HG03521 (cell line): Measurements from ENCODE around the gene OR6B1.
"Not testable (repeated sequence)": the region's sequence is repeated elsewhere in the genome, so short reads cannot be mapped to it uniquely, and the experiment has no call there.

Source experiments
- ATAC-seq: cut with Tn5 transposase; IDR thresholded peaks from one replicate; pipeline ENCODE4 v1.9.1; 2021; ENCODE audit warnings: mild to moderate bottlenecking, moderate library complexity; ENCODE audit not compliant: unreplicated experiment

OR6B1 gene

DNA sequence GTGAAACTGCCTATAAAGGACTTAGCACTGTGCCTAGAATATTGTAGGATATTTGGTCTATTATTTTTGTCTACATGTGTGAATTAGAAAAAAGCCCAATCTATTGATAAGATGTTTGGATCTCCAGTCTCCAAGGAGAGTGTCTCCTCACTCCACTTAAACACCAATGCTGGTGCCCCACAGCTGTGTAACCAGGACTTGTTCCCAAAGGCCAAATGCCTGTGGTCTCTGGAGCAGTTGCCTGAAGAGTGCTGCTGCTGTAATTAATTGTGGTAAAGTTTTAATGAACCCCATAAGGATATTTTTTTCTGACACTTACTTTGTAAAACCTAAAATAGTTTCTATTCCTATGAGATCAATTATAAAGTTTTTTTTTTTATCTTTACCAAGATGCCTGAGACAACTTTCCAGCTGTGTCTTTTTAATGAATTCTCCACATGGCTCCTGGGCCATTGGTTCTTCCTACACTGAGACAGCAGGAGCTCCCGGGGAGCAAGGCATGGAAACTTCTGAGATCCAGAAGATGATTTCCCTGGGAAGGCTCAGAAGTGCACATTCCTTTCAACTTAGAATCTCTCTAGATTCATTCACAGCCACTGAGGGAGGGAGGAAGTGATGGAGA, 37.4 kb downstream of the OR6B1 start:
- no peak for ATAC-seq

GRCh38 chr7:144038887-144039286, 38.8 kb downstream of the OR6B1 start:
- no peak for ATAC-seq

DNA sequence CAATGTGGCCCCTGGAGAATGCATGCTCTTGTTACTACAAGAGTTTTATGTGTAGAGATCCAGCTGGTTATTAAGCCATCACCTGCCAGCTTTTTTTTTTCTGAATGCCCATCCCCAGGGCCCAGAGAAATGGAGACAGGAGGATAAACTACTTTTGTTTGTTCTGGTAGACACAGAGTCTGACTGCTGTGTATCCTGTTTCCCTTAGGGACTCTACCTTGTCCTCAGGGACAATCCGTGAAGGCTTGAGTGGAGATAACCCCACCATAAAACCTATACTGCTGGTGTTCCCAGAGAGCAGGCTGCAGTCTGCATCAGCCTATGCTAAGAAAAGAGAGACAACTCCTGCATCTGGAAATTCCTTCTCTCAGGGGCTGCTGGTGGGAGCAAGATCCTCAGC, 48.5 kb downstream of the OR6B1 start, which contains the start of gene OR2A5:
Gene OR2A5 (plus strand): TSS at position 301 of the 400 bp plus-strand sequence. CDS start 1,454 bp downstream, outside the sequence.
- ATAC-seq, result no peak

- no peak for ATAC-seq
These were observed 49.4 kb downstream of the OR6B1 start for GRCh38 chr7:144049491-144049890.

DNA sequence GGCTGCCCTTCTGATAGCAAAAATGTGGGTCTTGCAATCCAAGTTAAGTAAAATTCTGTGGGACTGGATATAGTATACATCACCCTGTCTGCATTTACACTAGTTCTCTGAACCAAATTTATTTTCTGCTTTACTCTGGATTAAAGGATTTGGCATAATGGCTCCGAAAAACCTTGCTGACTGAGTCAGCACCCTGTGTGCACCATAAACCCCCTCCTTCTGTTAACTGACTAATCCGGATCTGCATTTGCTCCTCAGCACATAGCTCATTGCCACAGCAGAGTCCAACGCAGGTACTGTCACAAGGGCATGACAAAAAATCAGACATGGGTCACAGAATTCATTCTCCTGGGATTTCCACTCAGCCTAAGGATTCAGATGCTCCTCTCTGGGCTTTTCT, 50.0 kb downstream of the OR6B1 start:
- ATAC-seq, result no peak

DNA sequence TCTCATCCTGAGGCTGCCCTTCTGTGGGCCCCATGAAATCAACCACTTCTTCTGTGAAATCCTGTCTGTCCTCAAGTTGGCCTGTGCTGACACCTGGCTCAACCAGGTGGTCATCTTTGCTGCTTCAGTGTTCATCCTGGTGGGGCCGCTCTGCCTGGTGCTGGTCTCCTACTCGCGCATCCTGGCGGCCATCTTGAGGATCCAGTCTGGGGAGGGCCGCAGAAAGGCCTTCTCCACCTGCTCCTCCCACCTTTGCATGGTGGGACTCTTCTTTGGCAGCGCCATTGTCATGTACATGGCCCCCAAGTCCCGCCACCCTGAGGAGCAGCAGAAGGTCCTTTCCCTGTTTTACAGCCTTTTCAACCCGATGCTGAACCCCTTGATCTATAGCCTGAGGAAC, 50.8 kb downstream of the OR6B1 start:
- ATAC-seq, result not testable (repeated sequence)

DNA sequence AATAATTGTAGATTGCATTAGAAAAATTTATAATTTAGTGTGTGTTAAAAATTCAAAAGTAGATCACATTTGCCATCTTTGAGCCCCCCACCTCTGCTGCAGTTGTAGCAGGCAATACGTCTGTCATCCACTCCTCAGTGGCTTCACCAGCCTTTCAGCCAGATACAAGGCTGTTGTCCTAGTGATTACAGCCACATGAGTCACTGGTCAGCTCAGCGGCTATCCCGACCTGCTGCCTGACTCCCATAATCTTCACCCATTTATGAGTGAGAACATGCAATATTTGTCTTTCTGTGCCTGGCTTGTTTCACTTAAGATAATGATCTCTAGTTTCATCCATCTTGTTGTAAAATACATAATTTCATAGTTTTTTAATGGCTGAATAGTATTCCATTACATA, 57.8 kb downstream of the OR6B1 start:
- ATAC-seq, result no peak
